HEK293T (cell line): ENCODE results near the gene FZD10.

Experiments
- CTCF ChIA-PET: fragments of 350-600 bp; formaldehyde crosslinking; extraction: SDS; loops from one replicate; lab custom pipeline; 2021; ENCODE audit warnings: antibody characterized with exemption, inconsistent platforms; lab: Yijun Ruan, JAX
- POLR2A ChIA-PET: fragments of 350-600 bp; formaldehyde crosslinking; extraction: SDS; loops from one replicate; lab custom pipeline; 2020; ENCODE audit warnings: antibody characterized with exemption, inconsistent platforms; lab: Yijun Ruan, JAX
- DNase-seq: peaks from one replicate; pipeline ENCODE4 v3.0.0; 2012; ENCODE audit warnings: mixed read lengths; ENCODE audit errors: extremely low spot score
- ARNT ChIP-seq: fragments of 450-650 bp; IDR thresholded peaks from 2 replicates; pipeline ENCODE4 v1.6.1; 2017; ENCODE audit warnings: mild to moderate bottlenecking
- BHLHE40 ChIP-seq: fragments of 450-650 bp; IDR thresholded peaks from 2 replicates; pipeline ENCODE4 v1.6.1; 2016; ENCODE audit warnings: mild to moderate bottlenecking, moderate library complexity, borderline replicate concordance
- CTBP1 ChIP-seq: fragments of 450-650 bp; IDR thresholded peaks from 2 replicates; pipeline ENCODE4 v1.6.1; 2016; ENCODE audit warnings: borderline replicate concordance
- ELF4 ChIP-seq: fragments of 450-650 bp; IDR thresholded peaks from 2 replicates; pipeline ENCODE4 v1.6.1; 2017; ENCODE audit warnings: antibody characterized with exemption
- FOXA1 ChIP-seq: fragments of 450-650 bp; IDR thresholded peaks from 2 replicates; pipeline ENCODE4 v1.6.1; 2016; ENCODE audit warnings: mild to moderate bottlenecking
- FOXK2 ChIP-seq: fragments of 450-650 bp; IDR thresholded peaks from 2 replicates; pipeline ENCODE4 v1.6.1; 2016; ENCODE audit warnings: mild to moderate bottlenecking
- FOXM1 ChIP-seq: fragments of 450-650 bp; IDR thresholded peaks from 2 replicates; pipeline ENCODE4 v1.6.1; 2017; ENCODE audit warnings: mild to moderate bottlenecking, borderline replicate concordance
- HDGF ChIP-seq: fragments of 450-650 bp; IDR thresholded peaks from 2 replicates; pipeline ENCODE4 v1.6.1; 2017; ENCODE audit warnings: antibody characterized with exemption, borderline replicate concordance
- L3MBTL2 ChIP-seq: fragments of 450-650 bp; conservative IDR thresholded peaks from 2 replicates; pipeline ENCODE4 v1.6.1; 2016; ENCODE audit warnings: mild to moderate bottlenecking
- LEF1 ChIP-seq: fragments of 450-650 bp; IDR thresholded peaks from 2 replicates; pipeline ENCODE4 v1.6.1; 2017; ENCODE audit warnings: mild to moderate bottlenecking, borderline replicate concordance
- NFRKB ChIP-seq: fragments of 450-650 bp; IDR thresholded peaks from 2 replicates; pipeline ENCODE4 v1.6.1; 2016; ENCODE audit warnings: mild to moderate bottlenecking, moderate library complexity
- SP1 ChIP-seq: fragments of 450-650 bp; IDR thresholded peaks from 2 replicates; pipeline ENCODE4 v1.6.1; 2017
- SUZ12 ChIP-seq: fragments of 450-650 bp; IDR thresholded peaks from 2 replicates; pipeline ENCODE4 v1.6.1; 2016; ENCODE audit warnings: mild to moderate bottlenecking
- TARDBP ChIP-seq: fragments of 450-650 bp; IDR thresholded peaks from 2 replicates; pipeline ENCODE4 v1.6.1; 2016
- ZNF384 ChIP-seq: fragments of 450-650 bp; IDR thresholded peaks from 2 replicates; pipeline ENCODE4 v1.6.1; 2016
- TF ChIP-seq, protein P1 (sequence below): fragments of 450-650 bp; IDR thresholded peaks from 2 replicates; pipeline ENCODE4 v1.6.1; 2016

FZD10 gene

DNA sequence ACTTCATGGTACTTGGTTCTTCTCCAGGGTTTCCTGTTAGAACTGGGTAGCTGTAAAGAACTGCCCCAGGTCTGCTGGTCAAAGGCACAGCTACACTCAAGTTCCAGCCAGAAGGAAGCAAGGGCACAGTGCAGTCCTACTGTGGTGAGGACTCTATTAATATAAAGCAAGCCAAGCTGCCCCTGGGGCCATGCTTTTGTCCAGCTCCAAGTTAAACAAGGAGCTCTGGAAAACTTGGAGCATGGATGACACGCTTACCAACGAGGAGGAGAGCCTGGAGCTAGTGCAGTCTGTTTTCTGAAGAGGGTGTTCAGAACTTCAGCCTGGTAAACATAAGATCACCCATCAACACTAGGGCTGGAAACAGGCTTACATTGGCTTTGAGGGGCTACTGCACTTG, 4.0 kb downstream of the FZD10 start:
- POLR2A ChIA-PET = no interaction called here
- no peak for DNase-seq
- CTCF ChIA-PET = no interaction called here
- TF ChIP-seq L3MBTL2 = no peak
- no peak for TF ChIP-seq NFRKB
- TF ChIP-seq SP1 = no peak
- TF ChIP-seq, protein P1, sequence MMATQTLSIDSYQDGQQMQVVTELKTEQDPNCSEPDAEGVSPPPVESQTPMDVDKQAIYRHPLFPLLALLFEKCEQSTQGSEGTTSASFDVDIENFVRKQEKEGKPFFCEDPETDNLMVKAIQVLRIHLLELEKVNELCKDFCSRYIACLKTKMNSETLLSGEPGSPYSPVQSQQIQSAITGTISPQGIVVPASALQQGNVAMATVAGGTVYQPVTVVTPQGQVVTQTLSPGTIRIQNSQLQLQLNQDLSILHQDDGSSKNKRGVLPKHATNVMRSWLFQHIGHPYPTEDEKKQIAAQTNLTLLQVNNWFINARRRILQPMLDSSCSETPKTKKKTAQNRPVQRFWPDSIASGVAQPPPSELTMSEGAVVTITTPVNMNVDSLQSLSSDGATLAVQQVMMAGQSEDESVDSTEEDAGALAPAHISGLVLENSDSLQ = no peak
- TF ChIP-seq FOXM1 = no peak
- no peak for TF ChIP-seq ELF4
- no peak for TF ChIP-seq HDGF
- no peak for TF ChIP-seq ZNF384
- no peak for TF ChIP-seq CTBP1
- no peak for TF ChIP-seq LEF1
- TF ChIP-seq SUZ12 = no peak
- no peak for TF ChIP-seq BHLHE40
- no peak for TF ChIP-seq ARNT
- no peak for TF ChIP-seq FOXA1
- TF ChIP-seq FOXK2 = no peak

DNA sequence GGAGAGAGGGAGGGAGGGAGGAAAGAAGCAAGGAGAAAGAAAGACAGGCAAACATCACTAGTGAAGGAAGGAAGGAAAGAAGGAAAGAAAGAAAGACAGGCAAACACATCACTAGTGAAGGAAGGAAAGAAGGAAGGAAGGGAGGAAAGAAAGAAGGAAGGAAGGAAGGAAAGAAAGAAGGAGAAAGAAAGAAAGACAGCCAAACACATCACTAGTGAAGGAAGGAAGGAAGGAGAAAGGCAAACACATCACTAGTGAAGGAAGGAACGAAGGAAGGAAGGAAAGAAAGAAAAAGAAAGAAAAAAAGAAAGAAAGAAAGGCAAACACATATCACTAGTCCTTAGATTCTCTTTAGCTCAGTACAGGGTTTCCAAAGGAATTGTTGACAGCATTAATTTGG, 5.3 kb downstream of the FZD10 start:
- ChIA-PET CTCF (no interaction called here), POLR2A (no interaction called here)
- no peak for DNase-seq
- TF ChIP-seq HDGF = no peak
- TF ChIP-seq SP1 = no peak
- TF ChIP-seq BHLHE40 = no peak
- no peak for TF ChIP-seq FOXM1
- no peak for TF ChIP-seq CTBP1
- no peak for TF ChIP-seq LEF1
- TF ChIP-seq ELF4 = no peak
- no peak for TF ChIP-seq NFRKB
- no peak for TF ChIP-seq L3MBTL2
- no peak for TF ChIP-seq FOXK2

DNA sequence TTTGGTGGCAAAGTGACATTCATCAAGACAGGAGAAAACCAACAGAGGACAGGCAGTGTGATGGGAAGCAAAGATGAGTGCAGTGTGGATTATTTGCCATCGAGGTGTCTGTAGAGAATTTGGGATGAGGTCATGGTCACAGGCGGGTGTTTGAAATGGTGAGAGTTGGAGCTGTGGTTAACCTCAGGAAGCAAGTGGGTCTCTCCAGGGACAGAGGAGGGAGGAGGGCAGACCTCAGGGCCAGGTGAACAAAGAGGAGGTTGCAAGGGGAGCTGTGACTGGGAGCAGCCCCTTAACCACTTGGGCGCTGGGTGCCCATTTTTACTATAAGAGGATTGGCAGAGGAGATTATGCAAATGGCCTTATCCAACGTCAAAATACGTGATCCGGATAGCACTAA, 7.0 kb downstream of the FZD10 start:
- TF ChIP-seq ELF4 (no peak), ZNF384 (no peak), FOXK2 (no peak), FOXM1 (no peak)
- TF ChIP-seq, protein P1 = no peak
- POLR2A ChIA-PET = no interaction called here
- CTCF ChIA-PET = no interaction called here
- DNase-seq = no peak

DNA sequence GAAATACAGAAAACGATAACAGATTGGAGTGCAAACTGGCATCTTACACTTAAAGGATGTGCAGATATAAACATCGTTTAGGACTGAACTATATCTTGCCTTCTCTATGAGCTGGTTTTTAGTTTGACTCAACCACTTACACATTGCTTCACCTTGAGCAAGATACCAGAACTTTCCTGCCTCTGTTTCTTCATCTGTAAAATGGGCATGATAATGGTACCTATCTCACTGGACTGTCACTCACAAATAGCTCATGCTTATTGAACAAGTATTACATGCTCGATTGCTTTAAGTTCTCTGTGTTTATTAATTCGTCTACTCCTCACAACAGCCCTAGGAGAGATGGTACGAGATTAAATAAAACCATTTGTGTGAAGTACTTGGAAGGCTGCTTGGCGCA, 7.7 kb downstream of the FZD10 start:
- TF ChIP-seq FOXK2 (no peak), NFRKB (no peak), ARNT (no peak)
- POLR2A ChIA-PET = no interaction called here
- CTCF ChIA-PET = interaction anchor here (0.7 kb wide), 1 partner anchor 136 kb away, joined by 3 read pairs; no protein-coding TSS in a partner anchor
- no peak for DNase-seq

DNA sequence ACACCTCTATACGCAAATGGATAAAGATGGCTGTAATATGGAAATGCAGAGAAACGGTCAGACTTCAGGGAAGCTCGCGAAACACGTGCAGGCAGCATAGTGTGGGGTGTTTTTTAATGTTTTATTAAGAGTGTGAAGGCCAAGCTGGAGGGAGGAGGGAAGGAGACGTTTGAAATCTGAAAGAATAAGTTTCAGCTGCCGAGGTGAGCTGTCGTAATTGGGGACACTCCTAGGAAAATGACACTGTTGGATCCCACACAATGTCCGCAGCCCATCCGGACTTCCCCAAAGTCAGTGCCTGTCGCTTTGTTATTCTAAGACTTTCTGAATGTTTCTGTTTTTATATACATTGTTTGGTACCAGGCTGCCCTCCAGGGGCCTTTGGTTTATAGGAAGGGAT, 8.3 kb downstream of the FZD10 start:
- ChIA-PET CTCF (interaction anchor here (0.7 kb wide), 1 partner anchor 136 kb away, joined by 3 read pairs; no protein-coding TSS in a partner anchor), POLR2A (no interaction called here)

DNA sequence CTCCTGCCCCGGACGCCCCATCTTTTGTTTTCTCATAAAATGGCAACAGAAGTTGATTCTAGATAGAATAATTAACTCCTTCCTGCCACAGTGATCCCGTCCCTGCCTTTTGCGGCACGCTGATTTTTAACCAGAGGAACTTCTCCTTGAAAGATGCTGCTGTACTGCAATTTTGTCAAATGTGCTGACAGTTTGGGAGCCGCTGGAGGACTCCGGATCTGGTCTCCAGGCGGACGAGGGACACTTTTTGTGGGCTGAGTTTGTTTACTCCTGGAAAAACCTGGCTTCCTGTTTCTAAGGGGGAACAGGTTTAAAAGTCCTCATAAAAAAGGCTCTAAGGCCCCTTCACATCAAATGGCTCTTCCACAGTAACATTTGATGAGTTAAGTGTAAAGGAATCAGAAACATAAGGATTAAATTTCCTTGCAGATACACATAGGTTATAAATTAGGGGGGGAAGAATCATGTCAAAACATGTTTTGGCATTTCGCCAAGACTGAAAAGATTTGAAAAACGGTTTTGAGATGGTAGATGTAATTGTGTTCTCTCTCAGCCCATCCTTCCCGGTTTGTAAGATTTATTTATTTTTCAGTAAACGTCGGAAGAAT, 15.5 kb downstream of the FZD10 start:
- ChIA-PET CTCF (no interaction called here), POLR2A (no interaction called here)
- DNase-seq = no peak
- TF ChIP-seq, protein P1 = no peak
- TF ChIP-seq SUZ12 (no peak), NFRKB (no peak), FOXM1 (no peak), TARDBP (no peak), CTBP1 (no peak), FOXA1 (no peak), ELF4 (no peak), BHLHE40 (no peak), SP1 (no peak), FOXK2 (no peak), ARNT (no peak), LEF1 (no peak), HDGF (no peak), ZNF384 (no peak), L3MBTL2 (no peak)

More for the DNA sequence above, 8.3 kb downstream of the FZD10 start:
- DNase-seq = no peak
- TF ChIP-seq, protein P1 = no peak
- TF ChIP-seq NFRKB (no peak), FOXK2 (no peak), L3MBTL2 (no peak), BHLHE40 (no peak), SP1 (no peak), SUZ12 (no peak), FOXA1 (no peak), ELF4 (no peak), FOXM1 (no peak), HDGF (no peak), LEF1 (no peak), ARNT (no peak)
